GM21528 (cell line): Measurements from ENCODE around the gene ETNK2.

Source experiments
- ATAC-seq: cut with Tn5 transposase; IDR thresholded peaks from one replicate; pipeline ENCODE4 v1.9.1; 2021; ENCODE audit warnings: mild to moderate bottlenecking, moderate library complexity; ENCODE audit not compliant: unreplicated experiment, low FRiP score

The ETNK2 gene

DNA sequence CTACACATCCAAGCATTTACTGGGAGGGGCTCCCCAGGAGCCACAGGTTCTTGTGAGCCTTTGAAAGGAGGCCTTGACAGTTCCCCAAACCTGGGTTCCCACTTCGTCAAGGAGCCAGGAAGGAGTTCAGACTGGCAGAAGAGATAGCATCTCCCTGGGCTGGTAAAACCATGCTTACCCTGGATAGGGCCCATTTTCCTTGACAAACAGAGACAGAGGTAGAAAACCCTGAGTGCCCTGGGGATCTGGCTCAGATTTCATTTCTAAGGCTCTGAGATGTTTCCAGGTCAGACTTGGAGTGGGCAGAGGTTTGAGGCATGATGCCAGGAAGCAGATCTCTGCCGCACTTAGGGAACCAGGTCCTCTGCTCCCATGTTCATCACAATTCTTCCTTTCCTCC lies 2.7 kb downstream of the ETNK2 start:
- ATAC-seq = no peak

DNA sequence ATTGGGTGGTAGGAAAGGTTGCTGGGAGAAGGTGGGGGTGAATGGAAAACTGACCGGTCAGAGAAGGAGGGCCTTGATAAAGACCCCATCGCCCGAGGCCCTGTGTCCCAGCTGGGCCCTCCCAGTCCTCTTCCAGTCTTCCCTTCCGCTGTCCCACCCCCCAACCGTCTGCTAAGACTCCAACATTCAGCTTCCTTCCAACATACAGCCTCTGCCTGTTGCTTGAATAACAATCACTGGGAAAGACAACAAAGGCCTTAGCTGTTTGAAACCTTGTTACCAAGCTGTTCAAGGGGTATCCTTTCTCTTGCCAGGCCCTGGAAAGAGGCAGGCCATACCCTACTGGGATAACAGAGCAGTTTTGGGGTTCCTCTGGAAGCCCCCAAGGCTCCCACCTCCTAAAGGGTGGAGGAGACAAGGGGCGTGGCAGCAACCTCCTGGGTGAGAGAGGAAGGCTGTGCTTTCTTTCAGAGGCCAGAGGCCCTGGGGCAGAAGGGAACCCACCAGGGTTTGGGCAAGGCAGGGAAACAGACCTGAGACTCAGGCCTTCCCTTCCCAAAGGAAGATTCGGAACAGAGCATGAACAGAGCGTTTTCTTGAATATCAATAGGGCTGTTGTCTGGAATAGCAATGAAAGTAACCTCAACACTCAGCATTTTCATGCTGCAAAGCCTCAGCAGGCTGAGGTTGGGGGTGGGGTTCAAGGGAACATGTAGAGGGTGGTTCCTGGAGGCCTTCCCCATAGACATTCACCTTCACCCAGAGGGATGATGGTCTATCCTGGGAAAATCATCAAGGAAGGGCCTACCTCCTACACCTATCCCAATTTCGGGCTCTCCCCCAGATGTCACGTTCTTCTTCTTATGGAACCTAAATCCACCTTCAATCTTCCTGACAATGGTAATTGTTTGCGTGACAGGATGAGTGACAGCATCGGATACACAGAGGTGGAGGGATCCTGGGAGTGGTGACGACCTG lies 4.1 kb downstream of the ETNK2 start:
- ATAC-seq = no peak

DNA sequence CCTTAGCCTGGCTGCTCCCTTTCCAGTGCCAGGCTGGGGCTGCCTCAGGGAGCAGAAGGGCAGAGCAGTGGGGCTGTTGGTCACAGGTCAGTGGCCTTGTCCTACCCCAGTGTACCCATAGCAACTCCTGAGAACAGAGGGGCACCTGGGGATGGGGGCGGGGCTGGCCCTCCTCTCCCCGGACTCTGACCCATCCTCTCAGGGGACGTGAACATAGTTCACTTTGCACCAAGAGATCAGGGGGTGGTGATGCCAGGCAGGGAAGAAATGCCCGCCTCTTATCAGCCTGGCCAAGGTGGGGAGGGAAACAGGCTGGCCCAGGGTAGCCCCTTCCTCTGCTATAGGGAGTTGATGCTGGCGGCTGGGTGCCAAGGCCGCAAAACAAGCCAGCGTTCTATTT lies 4.9 kb downstream of the ETNK2 start:
- no peak for ATAC-seq

DNA sequence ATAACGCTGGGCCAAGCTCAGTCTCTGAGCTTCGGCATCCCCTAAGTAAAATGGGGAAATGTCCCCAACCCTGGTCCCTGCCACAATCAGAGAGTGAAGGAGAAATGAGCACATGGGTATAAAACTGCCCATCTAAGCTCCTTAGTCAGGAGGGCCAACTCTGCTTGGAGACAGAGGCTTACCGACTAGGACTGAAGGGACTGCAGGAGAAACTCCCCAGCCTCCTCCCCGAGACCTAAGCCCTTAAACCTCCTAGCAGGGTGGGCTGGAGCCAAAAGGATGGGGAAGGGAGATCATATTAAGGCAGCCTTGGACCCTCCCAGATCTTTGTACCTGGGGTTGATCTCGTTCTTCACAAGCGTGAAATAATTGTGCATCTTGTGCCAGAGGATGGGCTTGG lies 5.5 kb downstream of the ETNK2 start:
- no peak for ATAC-seq

DNA sequence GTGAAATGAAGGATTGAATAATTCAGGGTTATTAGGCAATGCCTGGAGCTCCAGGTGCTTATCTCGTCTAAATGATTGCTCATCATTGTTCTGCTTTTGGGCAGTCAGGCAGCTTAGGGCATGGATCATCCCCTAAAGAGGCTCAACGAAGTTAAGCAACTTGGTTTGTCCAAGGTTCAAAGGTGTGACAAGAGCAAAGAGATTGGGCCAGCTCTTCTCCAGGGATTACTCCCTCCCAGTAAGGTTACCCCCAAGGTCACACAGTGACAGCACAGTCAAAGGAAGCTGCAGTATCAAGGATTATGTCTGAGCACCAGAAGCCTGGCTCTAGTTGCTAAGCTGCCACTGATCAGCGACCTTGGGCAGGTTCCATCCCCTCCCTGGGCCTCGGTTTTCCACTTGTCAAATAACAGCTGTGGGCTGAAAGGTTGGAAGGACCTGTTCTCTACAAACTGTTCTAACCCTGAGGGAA lies 6.8 kb downstream of the ETNK2 start:
- no peak for ATAC-seq

DNA sequence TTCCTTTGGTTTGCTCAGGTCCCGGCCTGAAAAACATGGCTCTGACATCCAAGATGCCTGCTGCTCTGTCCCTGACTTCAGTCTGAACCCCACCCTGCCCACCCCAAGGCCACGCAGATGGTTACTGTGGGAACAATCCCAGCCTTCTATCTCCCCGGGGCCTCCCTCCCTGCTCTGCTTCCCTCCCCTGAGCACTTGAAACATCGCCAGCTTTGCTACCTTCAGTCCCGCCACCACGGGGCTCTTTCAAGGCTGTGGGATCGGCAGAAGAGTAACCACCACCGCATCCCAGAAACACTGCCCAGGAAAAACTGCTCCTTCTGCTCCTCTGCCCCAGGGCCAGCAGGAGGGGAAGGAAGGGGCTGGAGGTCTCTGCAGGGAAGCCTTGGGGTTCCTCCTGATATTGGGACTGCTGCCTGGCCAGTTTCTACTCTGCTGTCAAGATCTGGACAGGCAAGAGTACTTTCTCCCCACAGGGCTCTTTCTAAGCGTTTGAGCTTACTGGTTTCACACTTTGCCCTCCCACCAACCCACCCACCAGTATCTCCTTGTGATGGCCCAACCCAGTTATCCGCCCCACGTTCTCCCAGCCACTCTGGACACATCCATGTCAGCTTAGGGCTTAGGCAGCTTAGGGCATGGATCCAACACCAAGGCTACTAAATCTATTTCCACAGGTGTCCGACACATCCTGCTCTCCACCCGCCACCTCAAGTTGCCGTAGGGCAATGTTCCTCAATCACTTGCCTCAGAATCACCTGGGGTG lies 8.4 kb downstream of the ETNK2 start:
- no peak for ATAC-seq

DNA sequence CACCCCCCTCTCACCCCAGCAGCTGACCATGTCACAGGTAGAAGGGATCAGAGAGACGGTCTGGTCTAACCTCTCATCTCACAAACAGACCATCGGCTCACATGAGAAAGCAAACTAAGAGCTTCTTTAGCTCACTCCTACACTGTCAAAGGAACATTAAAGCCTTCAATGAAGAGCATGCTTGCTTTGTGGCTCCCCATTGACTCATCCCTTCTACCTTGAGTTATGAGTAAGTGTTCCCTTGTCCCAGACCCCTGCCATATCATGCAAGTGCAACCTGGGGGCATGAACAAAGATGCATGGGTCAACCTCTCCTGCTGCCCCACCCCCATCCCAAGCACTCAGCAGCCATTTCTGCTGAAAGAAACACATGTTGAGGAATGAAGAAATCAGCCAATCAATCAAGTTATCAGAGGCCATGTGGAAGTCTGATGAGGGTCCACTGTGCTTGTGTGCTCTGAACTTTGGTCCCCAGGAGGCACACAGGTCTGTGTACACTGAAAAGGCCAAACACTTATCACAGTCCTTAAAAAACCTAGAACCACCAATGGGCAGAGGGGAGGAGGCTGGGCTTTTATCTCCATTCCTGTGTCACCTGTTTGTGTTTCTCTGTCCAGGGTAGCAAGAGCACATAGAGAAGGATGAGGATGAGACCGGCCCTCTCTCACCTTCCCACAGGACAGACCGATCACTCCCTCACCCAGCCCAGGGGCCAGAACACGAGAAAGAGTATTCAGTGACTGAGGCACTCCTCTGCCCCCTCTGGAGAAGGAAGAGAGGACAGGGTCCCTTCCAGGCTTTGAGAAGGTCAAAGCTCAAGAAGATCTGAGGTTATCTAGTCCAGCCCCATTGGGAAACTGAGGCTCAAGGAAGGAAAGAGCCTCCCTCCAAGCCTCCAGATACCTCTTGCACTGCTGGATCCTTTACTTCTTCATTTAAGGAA lies 9.5 kb downstream of the ETNK2 start:
- no peak for ATAC-seq

DNA sequence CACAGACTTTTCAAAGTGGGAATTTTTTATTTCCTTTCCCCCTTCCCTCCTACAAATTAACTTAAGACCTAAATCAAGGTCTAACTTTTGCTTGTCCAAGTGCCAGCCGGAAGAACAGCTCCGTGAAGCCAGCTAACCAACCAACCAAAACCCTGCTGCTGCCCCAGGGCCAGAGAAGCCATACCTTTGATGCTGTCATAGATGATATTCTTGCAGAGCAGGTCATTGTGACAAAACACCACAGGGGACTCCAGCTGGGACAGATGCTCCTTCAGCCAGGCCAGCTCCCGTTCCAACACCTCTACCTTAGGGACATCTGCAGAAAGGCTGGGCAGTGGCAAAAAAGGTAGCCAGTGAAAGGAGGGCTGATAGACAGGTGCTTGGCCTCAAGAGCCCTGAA lies 10.7 kb downstream of the ETNK2 start:
- ATAC-seq = no peak

DNA sequence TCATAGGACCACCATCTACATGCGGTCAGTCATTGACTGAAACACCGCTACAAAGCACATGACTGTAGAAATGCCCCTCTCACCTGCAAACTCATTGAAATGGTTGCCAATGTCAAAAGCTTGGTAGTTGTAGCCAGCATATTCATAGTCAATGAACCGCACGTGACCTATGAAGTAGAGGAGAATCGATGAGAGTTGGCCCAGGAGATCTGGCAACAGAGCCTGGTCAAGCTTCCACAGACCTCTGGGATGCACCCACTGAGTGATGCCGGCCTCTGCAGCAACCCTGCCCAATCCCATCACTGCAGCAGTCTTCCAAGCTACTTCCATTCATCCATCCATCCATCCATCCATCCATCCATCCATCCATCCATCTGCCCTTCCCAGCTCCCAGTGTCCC lies 11.9 kb downstream of the ETNK2 start:
- ATAC-seq = no peak

DNA sequence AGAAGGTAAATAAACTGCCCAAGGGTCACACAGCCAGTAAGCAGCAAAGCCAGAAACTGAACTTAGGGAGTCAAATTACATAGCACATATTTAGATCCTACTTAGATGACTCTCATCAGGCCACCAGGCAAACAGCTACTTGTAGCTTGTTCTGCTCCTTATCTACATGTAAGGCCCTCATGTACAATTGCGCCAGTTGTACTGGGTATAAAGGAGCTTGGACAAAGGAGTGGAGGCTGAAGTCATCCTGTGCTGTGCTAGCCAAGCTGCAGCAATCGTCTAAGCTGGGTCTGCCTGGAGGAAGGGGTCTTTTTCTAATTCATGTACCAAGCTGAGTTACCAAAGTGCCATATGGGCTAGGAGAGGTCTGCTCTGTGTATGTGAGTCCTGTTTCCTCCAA lies 12.8 kb downstream of the ETNK2 start:
- no peak for ATAC-seq

DNA sequence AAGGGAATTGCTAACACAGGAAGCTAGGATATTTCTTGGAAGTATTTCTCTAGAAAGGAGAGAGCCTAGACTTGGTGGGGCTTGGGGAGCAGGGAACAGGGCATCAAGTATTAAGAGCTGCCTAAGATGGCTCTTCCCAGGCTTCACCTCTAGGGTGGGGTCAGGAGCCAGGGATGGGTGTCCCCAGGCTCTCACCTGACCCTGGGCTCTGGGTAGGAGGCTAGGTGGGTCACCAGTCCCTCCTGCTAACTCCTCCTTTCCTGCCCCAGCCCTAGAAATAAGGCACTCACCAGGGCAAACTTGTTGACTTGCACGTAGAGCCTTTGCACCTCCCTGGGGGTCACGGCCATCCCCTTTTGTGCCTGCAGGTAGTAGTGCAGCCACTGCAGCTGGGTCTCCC lies 15.0 kb downstream of the ETNK2 start:
- ATAC-seq = no peak

DNA sequence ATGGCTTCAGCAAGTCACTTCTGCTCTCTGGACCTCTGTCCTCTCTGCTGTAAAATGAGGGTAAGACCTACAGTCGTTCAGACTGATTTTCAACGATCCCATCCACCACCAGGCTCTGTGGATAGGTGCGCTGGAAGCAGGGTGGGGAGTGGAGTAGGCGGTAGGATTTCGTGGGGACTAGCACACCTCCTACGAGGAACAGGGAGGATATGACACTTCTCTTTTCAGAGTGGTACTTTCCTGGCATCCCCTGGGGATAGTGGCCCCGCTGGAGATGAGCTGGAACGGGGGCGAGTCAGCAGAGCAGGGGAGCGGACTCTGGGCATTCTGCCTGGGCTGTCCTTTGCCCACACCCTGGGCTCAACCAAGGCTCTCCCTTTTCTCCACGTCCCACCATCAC lies 17.7 kb downstream of the ETNK2 start:
- ATAC-seq = no peak

DNA sequence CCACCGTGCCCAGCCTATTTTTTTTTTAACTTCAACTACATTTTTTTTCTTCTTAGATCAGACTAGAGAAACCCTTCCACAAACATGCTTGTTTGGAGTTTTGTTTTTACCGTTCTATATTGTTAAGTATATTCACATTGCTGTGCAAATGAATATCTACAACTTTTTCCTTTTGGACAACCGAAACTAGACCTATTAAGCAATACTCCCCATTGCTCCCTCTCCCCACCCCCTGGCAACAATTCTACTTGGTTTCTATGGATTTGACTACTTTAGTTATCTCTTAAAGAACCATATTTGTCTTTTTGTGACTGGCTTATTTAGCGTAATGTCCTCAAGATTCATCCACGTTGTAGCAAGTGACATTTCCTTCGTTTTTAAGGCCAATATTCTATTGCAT lies 19.1 kb downstream of the ETNK2 start:
- ATAC-seq = no peak

DNA sequence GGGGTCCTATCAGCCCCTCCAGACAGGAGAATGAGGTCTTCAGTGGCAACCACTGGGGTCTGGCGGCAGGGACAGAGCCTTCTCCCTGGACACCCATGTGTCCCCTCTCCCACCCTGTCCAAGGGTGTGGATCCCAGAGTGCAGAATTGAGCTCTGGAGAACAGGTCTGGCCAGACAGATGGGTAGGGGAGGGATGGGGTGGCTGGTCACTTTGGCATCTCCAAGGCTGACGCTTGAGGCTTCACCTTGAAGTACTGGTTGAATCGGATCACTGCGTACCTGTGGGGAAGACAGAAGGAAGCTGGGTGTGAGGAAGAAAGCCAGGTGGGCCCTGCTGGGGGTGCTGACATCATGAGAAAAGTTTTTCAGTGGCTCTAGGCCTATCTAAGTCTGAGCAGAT lies 19.9 kb downstream of the ETNK2 start:
- ATAC-seq = no peak

DNA sequence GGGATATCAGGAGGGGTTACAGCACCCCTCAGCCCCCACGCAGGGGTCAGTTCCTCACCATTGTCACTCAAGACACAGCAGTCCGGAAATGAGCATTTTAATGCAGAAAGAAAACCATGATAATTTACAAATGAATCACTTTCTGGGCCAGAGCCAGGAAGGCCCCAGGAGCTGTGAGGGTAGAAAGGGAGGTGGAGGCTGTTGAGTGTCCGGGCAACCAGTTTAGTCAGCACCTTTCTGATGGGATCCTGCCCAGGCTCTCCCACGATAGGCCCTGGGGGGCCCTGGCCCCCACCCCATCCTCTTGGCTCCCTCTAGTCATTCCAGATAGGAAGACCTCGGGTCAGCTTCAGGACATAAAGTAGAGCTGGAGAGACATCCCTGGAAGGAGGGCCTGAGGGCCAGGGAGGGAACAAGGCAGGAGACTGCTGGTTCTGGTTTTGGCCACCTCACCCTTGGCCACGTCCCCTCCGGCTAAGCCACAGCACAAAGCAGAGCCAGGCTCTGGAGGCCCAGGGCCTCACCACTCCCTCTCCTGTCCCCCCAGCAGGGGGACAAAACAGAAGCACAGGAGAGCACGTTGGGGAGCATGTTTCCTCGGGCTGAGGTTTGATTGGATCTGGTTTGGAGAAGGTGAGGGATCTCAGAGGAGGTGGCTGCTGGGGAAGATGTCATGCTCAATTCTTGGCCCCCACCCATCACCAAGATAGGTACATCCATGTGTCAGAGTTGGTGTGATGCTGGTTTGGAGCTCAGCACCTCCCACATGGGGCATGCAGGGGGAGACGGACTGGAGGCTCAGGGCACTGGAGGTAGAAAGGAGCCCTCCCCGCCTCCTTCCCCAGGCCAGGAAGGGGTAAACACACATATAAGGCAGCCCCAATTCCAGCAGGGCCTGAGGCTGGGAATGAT lies 20.6 kb downstream of the ETNK2 start:
- ATAC-seq = no peak

DNA sequence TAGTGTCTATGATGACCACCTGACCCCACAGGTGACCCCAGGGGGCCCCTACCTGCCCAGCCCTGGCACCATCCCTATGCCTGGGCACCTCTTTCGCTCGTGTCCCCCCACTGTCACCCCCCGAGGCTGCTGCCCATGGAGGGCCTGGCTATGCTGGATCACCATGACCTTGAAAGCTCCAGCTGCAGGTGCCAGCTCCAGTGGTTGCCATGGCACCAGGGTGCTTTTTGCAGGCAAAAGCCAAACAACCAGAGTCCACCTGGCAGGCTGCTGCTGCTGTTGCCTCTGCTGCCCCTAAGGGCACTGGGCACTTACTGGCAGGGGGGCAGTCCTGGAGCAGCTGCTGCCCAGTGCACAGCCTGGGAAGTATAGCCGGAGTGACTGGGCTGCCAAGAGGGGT lies 21.7 kb downstream of the ETNK2 start:
- no peak for ATAC-seq

DNA sequence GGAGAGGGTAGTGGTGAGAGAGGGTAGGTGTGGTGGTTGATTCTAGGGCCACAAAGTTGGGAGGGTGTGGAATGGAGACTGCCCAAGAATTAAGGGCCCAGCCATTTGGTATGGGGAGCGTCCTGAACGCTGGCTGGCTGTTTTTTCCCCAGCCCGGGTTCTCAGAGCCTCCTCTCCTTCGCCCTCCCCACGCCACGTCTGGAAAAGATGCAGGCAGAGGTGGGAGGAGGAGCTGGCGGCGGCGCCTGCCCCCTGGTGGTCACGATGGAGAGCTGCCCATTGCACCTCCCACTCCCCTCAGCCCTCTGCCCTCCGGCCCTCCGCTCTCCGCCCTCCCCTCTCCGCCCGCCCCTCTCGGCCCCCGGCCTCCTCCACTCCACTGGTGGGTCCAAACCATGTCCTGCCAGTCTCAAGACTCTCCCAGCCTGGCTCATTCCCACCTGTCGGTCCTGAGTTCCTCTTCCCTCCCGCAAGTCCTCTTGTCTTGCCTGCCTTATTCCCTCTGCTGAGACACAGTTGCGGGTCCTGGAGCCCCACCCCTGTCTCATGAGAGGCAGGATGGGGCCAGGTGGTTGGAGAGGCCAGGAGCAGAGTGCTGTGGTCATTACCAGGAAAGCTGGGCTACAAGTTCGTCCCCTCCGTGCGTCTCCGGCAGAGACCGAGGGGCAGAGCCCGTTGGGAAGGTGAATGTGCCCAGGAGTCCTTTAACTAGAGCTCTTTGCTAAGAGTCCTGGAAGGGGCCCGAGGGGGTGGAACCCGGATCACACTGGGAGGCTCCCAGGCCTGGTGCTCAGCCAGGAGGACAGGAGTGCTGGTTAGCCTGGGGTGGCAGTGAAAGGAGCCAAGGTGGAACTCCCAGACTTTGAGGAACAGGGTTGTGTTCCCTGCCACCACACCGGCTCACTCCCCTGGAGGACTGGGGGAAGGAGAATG lies 22.6 kb downstream of the ETNK2 start:
- ATAC-seq = no peak

DNA sequence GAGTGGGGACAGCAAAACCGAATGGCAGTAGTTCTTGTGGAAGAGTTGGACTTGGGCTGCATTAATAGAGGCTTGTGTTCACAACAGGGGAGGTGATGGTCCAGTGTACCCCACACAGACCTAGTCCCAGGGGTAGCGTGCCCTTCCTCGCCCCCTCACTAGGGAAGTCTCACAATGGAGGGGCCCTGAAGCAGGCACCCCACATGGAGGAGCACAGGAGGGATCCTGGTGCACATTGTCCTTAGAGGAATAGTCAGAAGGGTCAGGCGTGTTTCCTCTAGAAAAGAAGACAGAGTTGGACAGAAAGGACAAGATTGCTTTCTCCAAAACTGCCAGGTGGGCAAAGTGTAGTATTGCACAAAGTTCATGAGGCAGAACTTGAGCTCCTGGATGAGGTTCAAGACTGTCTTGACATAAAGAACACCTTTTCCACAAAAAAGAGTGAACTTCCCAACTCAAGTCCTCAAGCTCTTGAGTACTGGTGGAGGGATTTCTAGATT lies 23.3 kb downstream of the ETNK2 start:
- ATAC-seq = no peak
